ENCODE data around the gene RSBN1L. TPM values are rescaled to one million over a fixed set of nuclear protein-coding genes. Genes with fewer than 3 reads are reported as not detected.

The RSBN1L gene
- polyA plus RNA-seq, 3 donors, result 1.3 to 10.0 (median 2.2) TPM

DNA sequence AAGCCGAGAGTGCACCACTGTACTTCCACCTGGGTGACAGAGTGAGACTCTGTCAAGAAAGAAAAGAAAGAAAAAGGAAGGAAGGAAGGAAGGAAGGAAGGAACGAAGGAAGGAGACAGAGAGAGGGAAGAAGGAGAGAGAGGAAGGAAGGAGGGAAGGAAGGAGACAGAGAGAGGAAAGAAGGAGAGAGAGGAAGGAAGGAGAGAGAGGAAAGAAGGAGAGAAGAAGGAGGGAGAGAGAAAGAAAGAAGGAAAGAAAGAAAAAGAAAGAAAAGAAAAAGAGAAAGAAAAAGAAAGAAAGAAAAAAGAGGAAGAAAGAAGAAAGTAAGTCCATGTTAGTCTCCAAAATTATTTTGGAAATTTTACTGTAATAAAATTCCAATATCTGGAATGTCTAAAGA, 33.4 kb upstream of the RSBN1L start:
- H2AFZ ChIP-seq (ENCODE audit: insufficient read depth, low read depth, low read length, poor library complexity, severe bottlenecking), result no peak overlapping the region
- H3K79me2 ChIP-seq (ENCODE audit: insufficient read depth, low read length), result no peaks in the 10 kb centered on the region
- no peaks in the 10 kb centered on the region for H3K9me3 Mint-ChIP-seq
- H3K4me1 Mint-ChIP-seq, result peaks cover 19% of the 10 kb centered on the region
- whole genome bisulfite sequencing (ENCODE audit: insufficient coverage), result 80% methylated on average over 2 of the region's 2 CpGs
- H3K27ac ChIP-seq (ENCODE audit: low read depth in 1 of 2, low read length in 2 of 2), result no peak overlapping the region
- peaks cover 6 to 41% of the 10 kb centered on the region in 2 donors for H3K36me3 ChIP-seq (replicated peaks in 1 of 2; ENCODE audit: control insufficient read depth in 1 of 2, insufficient read depth in 2 of 2, low read length in 2 of 2)
- no peak for TF ChIP-seq CTCF (IDR thresholded peaks at IDR 0.05)
- peaks cover 0 to 1% (median 1%) of the 10 kb centered on the region in 3 donors for H3K27me3 Mint-ChIP-seq (ENCODE audit: low read depth in 3 of 3)
- peaks cover 33 to 54% of the 10 kb centered on the region in 2 donors for H3K36me3 Mint-ChIP-seq
- intact Hi-C loops (cut with micrococcal nuclease), result no loop called here
- H3K4me2 ChIP-seq (replicated peaks; ENCODE audit: extremely low read depth, low read length, poor library complexity, severe bottlenecking), result no peak overlapping the region
- H3K27ac Mint-ChIP-seq, result peak overlapping the region in 4 of 7 donors; percentile 1 to 80 (median 38)
- H3K9me3 ChIP-seq (replicated peaks in 1 of 2; ENCODE audit: control insufficient read depth in 1 of 2, insufficient read depth in 1 of 2, low read length in 2 of 2), result no peaks in the 10 kb centered on the region
- H3K4me3 ChIP-seq (replicated peaks in 1 of 3; ENCODE audit: low read depth in 2 of 3, low read length in 3 of 3), result no peak overlapping the region
- H3K4me3 Mint-ChIP-seq, result no peak overlapping the region
- DNase-seq, result no peak
- peaks cover 8 to 27% of the 10 kb centered on the region in 2 donors for H3K4me1 ChIP-seq (ENCODE audit: control insufficient read depth in 1 of 2, insufficient read depth in 2 of 2, low read length in 2 of 2)
- no peaks in the 10 kb centered on the region for H4K20me1 ChIP-seq (ENCODE audit: insufficient read depth, low read length)
- H3K9ac ChIP-seq (ENCODE audit: insufficient read depth, low read length, poor library complexity, severe bottlenecking), result no peak overlapping the region
- no peaks in the 10 kb centered on the region for H3K27me3 ChIP-seq (ENCODE audit: control insufficient read depth in 2 of 2, insufficient read depth in 2 of 2, low read length in 2 of 2)

GRCh38 chr7:77664715-77665114, 31.5 kb upstream of the RSBN1L start:
- intact Hi-C loops (cut with micrococcal nuclease), result no loop called here
- peaks cover 6 to 36% of the 10 kb centered on the region in 2 donors for H3K36me3 ChIP-seq (replicated peaks in 1 of 2; ENCODE audit: control insufficient read depth in 1 of 2, insufficient read depth in 2 of 2, low read length in 2 of 2)
- peaks cover 4 to 18% of the 10 kb centered on the region in 2 donors for H3K4me1 ChIP-seq (ENCODE audit: control insufficient read depth in 1 of 2, insufficient read depth in 2 of 2, low read length in 2 of 2)
- peaks cover 15% of the 10 kb centered on the region for H3K4me1 Mint-ChIP-seq
- H3K36me3 Mint-ChIP-seq, result peaks cover 30 to 48% of the 10 kb centered on the region in 2 donors
- no peak overlapping the region for H3K4me3 Mint-ChIP-seq
- no peaks in the 10 kb centered on the region for H3K27me3 ChIP-seq (ENCODE audit: control insufficient read depth in 2 of 2, insufficient read depth in 2 of 2, low read length in 2 of 2)
- no peak overlapping the region for H3K27ac ChIP-seq (ENCODE audit: low read depth in 1 of 2, low read length in 2 of 2)
- no peak overlapping the region for H3K4me2 ChIP-seq (replicated peaks; ENCODE audit: extremely low read depth, low read length, poor library complexity, severe bottlenecking)
- H3K27me3 Mint-ChIP-seq (ENCODE audit: low read depth in 3 of 3), result peaks cover 0 to 1% (median 1%) of the 10 kb centered on the region in 3 donors
- no peak overlapping the region for H3K4me3 ChIP-seq (replicated peaks in 1 of 3; ENCODE audit: low read depth in 2 of 3, low read length in 3 of 3)
- no peak for DNase-seq
- no peaks in the 10 kb centered on the region for H3K9me3 ChIP-seq (replicated peaks in 1 of 2; ENCODE audit: control insufficient read depth in 1 of 2, insufficient read depth in 1 of 2, low read length in 2 of 2)
- no peaks in the 10 kb centered on the region for H3K9me3 Mint-ChIP-seq
- H3K27ac Mint-ChIP-seq, result no peak overlapping the region
- no peak overlapping the region for H2AFZ ChIP-seq (ENCODE audit: insufficient read depth, low read depth, low read length, poor library complexity, severe bottlenecking)
- no peaks in the 10 kb centered on the region for H3K79me2 ChIP-seq (ENCODE audit: insufficient read depth, low read length)
- no peak overlapping the region for H3K9ac ChIP-seq (ENCODE audit: insufficient read depth, low read length, poor library complexity, severe bottlenecking)
- no peaks in the 10 kb centered on the region for H4K20me1 ChIP-seq (ENCODE audit: insufficient read depth, low read length)
- no peak for TF ChIP-seq CTCF (IDR thresholded peaks at IDR 0.05)

Data from CD14-positive monocyte (primary cell).